HG03342 (cell line): ENCODE measurements around the gene FMO3.
A peak's percentile ranks its signal among the peaks of the same experiment; 100 is the strongest.

ENCODE experiments used
- ATAC-seq: cut with Tn5 transposase; IDR thresholded peaks from one replicate; pipeline ENCODE4 v1.9.1; 2021; ENCODE audit warnings: mild to moderate bottlenecking, moderate library complexity; ENCODE audit not compliant: unreplicated experiment

FMO3 gene

DNA sequence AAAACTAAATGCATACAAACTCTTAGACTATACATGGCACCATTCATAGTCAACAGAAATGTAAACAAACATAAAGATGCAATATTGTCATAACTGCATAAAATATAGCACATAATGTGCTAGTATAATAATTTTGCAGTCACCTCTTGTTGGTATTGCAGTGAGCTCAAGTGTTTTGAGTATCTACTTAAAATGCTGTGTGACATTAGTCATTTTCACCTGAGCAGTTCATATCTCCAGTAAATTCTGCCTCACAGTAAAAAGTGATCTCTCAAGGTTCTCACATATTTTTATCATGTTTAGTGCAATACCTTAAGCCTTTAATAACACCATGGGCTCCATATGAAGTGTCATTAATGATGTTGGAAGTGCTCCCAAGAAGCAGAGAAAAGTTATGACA, 64.8 kb downstream of the FMO3 start:
- no peak for ATAC-seq

DNA sequence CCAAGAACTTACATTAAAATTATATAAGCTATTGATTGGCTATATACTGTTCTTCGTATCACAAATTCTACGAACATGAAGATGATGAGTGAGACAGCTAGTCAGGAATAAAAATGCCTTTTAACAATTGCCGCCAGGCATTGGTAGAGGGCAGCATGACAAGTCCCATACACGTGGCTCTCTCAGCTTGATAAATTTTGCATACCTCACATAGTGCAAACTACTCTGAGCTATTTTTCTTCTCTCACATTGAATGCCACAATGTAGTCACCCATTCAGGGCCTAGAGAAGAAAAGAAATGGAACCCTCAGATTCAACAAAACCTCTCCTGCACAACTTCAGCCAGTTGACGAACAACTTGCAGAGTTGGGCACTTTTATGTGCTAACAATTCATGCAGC, 67.4 kb downstream of the FMO3 start:
- ATAC-seq = no peak

DNA sequence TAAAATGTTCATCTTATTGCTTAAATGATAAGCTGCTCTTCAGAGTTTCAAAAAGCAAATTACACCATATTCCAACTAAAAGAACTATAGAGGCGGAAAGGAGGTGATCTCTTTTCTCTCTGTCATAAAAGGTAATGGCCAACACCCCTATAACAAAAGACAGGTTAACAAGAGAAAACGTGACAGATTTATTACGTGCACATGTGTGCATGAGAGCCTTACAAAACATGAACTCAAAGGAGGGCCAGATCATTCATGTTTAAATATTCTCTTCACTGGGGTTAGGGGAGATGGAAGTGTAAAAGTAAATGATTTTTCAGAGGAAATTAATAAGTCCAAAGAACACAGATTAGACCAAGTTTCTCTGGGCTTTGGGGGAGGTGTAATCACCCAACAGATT, 67.8 kb downstream of the FMO3 start:
- no peak for ATAC-seq

DNA sequence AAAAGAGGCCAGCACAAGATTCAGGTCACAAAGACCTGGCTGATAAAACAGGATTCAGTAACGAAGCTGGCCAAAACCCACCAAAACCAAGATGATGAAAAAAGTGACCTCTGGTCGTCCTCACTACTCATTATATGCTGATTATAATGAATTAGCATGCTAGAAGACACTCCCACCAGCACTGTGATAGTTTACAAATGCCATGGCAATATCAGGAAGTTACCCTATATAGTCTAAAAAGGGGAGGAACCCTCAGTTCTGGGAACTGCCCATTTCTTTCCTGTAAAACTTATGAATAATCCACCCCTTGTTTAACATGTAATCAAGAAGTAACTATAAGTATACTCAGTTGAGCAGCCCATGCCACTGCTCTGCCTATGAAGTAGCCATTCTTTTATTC, 68.4 kb downstream of the FMO3 start:
- no peak for ATAC-seq

DNA sequence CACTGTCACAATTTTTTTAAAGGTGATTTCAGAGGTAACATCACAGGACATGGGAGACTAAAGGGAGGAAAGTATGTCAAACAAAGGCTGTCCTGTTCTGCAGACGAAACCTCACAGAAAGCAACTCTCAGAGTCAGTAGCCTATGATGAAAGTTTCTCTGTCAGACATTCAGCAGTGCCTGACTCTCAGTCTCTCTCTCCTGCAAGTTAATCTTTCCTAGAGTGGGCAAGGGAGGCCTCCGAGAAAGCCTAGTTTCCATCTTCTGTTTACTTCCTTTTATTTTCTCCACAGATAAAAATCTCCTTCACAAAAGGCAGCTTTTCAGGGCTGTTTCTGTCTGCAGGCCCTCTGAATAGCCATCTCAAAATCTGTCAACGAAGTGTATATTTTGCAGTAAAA, 69.5 kb downstream of the FMO3 start:
- peak; percentile 66 for ATAC-seq

DNA sequence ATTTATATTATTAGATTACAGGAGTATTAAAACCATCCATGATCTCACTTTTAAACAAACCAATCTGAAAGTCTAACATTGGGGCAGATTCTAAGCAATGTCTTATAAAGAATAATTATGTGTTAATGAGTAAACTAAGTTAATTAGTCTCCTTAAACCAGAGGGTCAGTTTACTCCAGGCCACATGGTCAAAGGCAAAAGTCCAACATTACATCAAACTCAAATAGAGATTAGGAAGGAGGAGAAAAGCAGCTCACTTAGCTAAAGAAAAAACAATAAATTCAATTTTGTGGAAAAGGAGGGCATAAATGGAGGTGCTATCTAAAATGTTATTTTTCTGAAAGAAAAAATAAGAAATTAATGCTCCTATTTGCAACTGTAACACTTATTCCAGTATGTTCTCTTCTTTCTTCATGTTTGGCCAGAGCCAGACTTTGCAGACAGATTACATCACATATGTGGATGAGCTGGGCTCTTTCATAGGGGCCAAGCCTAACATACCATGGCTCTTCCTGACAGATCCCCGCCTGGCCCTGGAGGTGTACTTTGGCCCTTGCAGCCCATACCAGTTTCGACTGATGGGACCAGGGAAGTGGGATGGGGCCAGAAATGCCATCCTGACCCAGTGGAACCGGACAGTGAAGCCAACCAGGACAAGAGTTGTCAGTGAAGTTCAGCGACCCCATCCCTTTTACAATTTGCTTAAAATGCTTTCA, 70.1 kb downstream of the FMO3 start:
- ATAC-seq = no peak

DNA sequence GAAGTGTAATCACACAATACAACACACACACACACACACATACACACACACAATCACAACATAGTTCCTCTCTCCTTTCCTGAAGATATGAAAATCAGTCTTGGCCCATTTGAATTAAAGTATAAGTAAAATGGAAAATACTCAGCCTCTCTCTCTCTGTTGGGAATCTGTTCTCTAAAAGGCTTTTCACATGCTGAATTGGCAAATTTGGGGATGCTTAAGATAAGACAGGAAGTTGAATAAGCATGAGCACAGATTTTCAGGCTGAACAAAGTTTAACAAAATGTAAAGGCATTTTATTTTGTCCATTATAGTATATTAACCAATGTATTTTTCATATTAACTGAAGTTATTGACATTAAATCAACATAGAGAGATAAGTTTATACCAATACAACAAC, 70.7 kb downstream of the FMO3 start:
- ATAC-seq = no peak

DNA sequence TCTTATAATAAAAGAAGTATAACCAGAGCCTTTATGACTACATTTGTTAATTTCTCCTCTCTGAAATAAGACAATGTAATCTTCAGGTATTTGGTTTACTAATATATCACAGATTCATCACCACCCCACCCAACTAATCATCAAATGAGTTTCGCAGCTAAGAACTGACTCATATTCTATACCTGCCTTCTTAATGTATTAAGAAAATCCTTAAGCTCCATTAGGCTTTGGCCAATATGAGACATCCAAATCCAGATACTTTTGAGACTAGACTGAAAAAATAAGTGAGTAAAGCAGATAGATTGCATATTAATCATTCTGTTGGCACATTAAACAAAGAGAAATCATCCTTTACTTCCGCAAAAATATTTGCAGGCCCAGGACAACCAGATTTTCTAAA, 75.7 kb downstream of the FMO3 start:
- no peak for ATAC-seq
